Measurements from ENCODE around the gene LARGE1. TPM values are rescaled to one million over a fixed set of nuclear protein-coding genes. Genes with fewer than 3 reads are reported as not detected.

The LARGE1 gene
- total RNA-seq, 1 experiment from 2014 or later = 1.3 TPM

DNA sequence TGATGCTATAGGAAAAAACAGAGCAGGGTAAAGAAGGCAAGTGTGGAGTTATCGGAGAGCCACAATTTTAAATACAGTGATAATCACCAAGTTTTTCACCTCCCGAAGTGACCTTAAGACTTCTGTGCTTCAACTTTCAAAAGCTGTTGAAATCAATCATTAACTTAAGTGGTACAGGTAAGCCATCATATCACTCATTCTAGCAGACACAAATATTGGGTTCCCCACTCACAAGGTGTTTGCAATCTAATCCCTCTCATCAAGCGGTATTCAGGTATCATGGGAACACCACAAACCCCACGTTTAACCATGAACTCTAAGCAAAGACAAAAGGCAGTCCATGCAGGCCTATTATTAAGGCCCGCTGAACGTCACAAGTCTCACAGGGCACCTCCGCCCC is 26.8 kb downstream of the LARGE1 start:
- intact Hi-C loops (cut with micrococcal nuclease) = no loop called here
- Histone ChIP-seq H3K27ac (ENCODE audit: low read length) (no peak overlapping the region), H3K27me3 (ENCODE audit: low read length) (no peaks in the 10 kb centered on the region), H3K9ac (ENCODE audit: low read length) (no peak overlapping the region), H2AFZ (ENCODE audit: low read length) (no peak overlapping the region), H4K20me1 (ENCODE audit: low read length) (no peaks in the 10 kb centered on the region), H3K4me2 (ENCODE audit: low read length) (no peak overlapping the region), H3K79me2 (ENCODE audit: low read length) (no peaks in the 10 kb centered on the region), H3F3A (ENCODE audit: low read length, unreplicated experiment) (no peaks in the 10 kb centered on the region), H3K4me3 (ENCODE audit: low read length) (no peak overlapping the region), H3K36me3 (ENCODE audit: low read depth, low read length) (no peaks in the 10 kb centered on the region), H3K9me2 (replicated peaks; ENCODE audit: low read length) (no peaks in the 10 kb centered on the region), H3K4me1 (ENCODE audit: insufficient read depth, low read length) (no peaks in the 10 kb centered on the region), H3K9me3 (ENCODE audit: low read length) (no peaks in the 10 kb centered on the region; the same call in 1 of the 2 replicates)
- ChIA-PET POLR2A (ENCODE audit: unreplicated experiment) (no interaction called here), CTCF (no interaction called here)
- ATAC-seq (no peak), DNase-seq (no peak)
- no TSS peak for BruUV-seq (replicated peaks)
- TF ChIP-seq, protein P1, sequence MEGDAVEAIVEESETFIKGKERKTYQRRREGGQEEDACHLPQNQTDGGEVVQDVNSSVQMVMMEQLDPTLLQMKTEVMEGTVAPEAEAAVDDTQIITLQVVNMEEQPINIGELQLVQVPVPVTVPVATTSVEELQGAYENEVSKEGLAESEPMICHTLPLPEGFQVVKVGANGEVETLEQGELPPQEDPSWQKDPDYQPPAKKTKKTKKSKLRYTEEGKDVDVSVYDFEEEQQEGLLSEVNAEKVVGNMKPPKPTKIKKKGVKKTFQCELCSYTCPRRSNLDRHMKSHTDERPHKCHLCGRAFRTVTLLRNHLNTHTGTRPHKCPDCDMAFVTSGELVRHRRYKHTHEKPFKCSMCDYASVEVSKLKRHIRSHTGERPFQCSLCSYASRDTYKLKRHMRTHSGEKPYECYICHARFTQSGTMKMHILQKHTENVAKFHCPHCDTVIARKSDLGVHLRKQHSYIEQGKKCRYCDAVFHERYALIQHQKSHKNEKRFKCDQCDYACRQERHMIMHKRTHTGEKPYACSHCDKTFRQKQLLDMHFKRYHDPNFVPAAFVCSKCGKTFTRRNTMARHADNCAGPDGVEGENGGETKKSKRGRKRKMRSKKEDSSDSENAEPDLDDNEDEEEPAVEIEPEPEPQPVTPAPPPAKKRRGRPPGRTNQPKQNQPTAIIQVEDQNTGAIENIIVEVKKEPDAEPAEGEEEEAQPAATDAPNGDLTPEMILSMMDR (conservative IDR thresholded peaks at IDR 0.05; ENCODE audit: low read depth, low read length) = no peak
- no peak for TF ChIP-seq EZH2 (IDR thresholded peaks at IDR 0.05; ENCODE audit: low read length, unreplicated experiment)
- no peak for TF ChIP-seq EZH2phosphoT487 (IDR thresholded peaks at IDR 0.05; ENCODE audit: borderline replicate concordance, low read length)

DNA sequence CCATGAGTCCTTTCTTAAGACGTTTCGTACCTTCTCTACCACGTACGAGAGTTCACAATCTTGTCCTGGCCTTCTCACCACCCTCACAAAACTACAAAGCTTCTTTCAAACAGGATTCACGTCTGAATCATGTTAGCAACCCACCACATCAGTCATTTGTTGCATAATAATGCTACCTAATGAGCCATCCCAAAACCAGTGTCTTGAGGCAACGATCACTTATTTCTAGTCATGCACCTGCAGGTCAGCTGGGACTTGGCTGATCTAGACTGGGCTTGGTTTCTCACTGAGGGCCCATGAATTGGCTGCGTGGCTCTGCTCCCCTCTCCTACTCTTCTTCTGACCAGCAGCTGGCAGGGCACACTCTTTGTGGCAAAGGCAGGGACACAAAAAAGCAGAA is 28.3 kb downstream of the LARGE1 start:
- TF ChIP-seq EZH2 (IDR thresholded peaks at IDR 0.05; ENCODE audit: low read length, unreplicated experiment) = no peak
- no peak for TF ChIP-seq EZH2phosphoT487 (IDR thresholded peaks at IDR 0.05; ENCODE audit: borderline replicate concordance, low read length)
- TF ChIP-seq, protein P1 (conservative IDR thresholded peaks at IDR 0.05; ENCODE audit: low read depth, low read length) = no peak
- Histone ChIP-seq H2AFZ (ENCODE audit: low read length) (no peak overlapping the region), H4K20me1 (ENCODE audit: low read length) (no peaks in the 10 kb centered on the region), H3K27me3 (ENCODE audit: low read length) (no peaks in the 10 kb centered on the region), H3K9ac (ENCODE audit: low read length) (no peak overlapping the region), H3K4me1 (ENCODE audit: insufficient read depth, low read length) (no peaks in the 10 kb centered on the region), H3K79me2 (ENCODE audit: low read length) (no peaks in the 10 kb centered on the region), H3F3A (ENCODE audit: low read length, unreplicated experiment) (no peaks in the 10 kb centered on the region), H3K36me3 (ENCODE audit: low read depth, low read length) (no peaks in the 10 kb centered on the region), H3K9me2 (replicated peaks; ENCODE audit: low read length) (no peaks in the 10 kb centered on the region), H3K4me2 (ENCODE audit: low read length) (no peak overlapping the region), H3K27ac (ENCODE audit: low read length) (no peak overlapping the region), H3K9me3 (ENCODE audit: low read length) (no peaks in the 10 kb centered on the region; the same call in 1 of the 2 replicates), H3K4me3 (ENCODE audit: low read length) (no peak overlapping the region)
- DNase-seq = no peak
- no TSS peak for BruUV-seq (replicated peaks)
- POLR2A ChIA-PET (ENCODE audit: unreplicated experiment) = no interaction called here
- intact Hi-C loops (cut with micrococcal nuclease) = no loop called here
- no peak for ATAC-seq
- CTCF ChIA-PET = no interaction called here

DNA sequence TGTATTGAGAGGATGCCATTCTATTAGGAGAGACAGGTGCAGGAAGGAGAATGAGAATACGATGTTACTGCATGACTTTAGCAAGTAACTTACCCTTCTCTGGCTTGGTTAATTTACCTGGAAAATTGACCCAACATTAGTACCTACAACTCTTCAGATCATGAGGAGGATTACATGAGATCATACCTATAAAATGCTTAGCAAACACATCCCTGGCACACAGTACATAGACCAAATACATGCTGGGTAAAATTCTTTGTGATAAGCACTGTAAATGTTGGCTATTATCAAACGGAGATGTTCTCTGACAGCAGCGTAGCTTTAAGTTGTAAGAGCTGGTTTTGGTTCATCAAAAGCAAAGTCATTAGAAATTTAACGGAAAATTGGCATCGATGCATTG is 28.8 kb downstream of the LARGE1 start:
- H2AFZ ChIP-seq (ENCODE audit: low read length) = no peak overlapping the region
- H3K27me3 ChIP-seq (ENCODE audit: low read length) = no peaks in the 10 kb centered on the region
- H3K27ac ChIP-seq (ENCODE audit: low read length) = no peak overlapping the region
- H4K20me1 ChIP-seq (ENCODE audit: low read length) = no peaks in the 10 kb centered on the region
- no peak for DNase-seq
- no peak overlapping the region for H3K4me2 ChIP-seq (ENCODE audit: low read length)
- no peaks in the 10 kb centered on the region; the same call in 1 of the 2 replicates for H3K9me3 ChIP-seq (ENCODE audit: low read length)
- no peak overlapping the region for H3K9ac ChIP-seq (ENCODE audit: low read length)
- H3K4me1 ChIP-seq (ENCODE audit: insufficient read depth, low read length) = no peaks in the 10 kb centered on the region
- no TSS peak for BruUV-seq (replicated peaks)
- H3K36me3 ChIP-seq (ENCODE audit: low read depth, low read length) = no peaks in the 10 kb centered on the region
- H3F3A ChIP-seq (ENCODE audit: low read length, unreplicated experiment) = no peaks in the 10 kb centered on the region
- ChIA-PET CTCF (no interaction called here), POLR2A (ENCODE audit: unreplicated experiment) (no interaction called here)
- no peak for ATAC-seq
- H3K9me2 ChIP-seq (replicated peaks; ENCODE audit: low read length) = no peaks in the 10 kb centered on the region
- no peaks in the 10 kb centered on the region for H3K79me2 ChIP-seq (ENCODE audit: low read length)
- no peak overlapping the region for H3K4me3 ChIP-seq (ENCODE audit: low read length)
- TF ChIP-seq, protein P1 (conservative IDR thresholded peaks at IDR 0.05; ENCODE audit: low read depth, low read length) = no peak
- no peak for TF ChIP-seq EZH2 (IDR thresholded peaks at IDR 0.05; ENCODE audit: low read length, unreplicated experiment)
- TF ChIP-seq EZH2phosphoT487 (IDR thresholded peaks at IDR 0.05; ENCODE audit: borderline replicate concordance, low read length) = no peak
- intact Hi-C loops (cut with micrococcal nuclease) = no loop called here
